CD4-positive, alpha-beta T cell treated with Interleukin-15 for 4 hours (primary cell): ENCODE data around the gene SELENOV.

ENCODE experiments used
- DNase-seq: peaks from one replicate; pipeline ENCODE4 v3.0.0-alpha.2; 2020; ENCODE audit warnings: low spot score

SELENOV gene

DNA sequence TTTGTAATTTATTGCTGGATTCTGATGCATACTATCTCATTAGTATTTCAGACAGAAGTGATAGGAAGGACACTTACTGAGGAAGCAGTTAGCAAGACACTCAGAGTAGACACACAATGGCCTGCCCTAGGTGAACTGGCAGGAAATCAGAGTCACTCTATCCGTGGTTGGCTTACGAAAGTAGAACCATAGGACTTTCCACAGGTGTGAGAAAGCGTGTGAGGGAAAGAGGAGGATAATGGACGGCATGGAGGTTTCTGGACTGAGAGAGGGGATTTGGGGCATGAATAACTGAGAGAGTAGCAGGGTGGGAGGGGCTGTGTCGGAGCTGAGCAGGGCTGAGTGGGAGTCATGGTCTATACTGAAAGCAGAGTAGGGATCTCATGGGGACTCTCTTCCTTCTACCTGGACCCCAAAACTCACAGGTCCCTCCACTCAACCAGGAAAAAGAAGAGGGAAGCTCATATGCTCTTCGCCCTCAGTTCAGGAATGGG, 43.7 kb downstream of the SELENOV start:
- DNase-seq, result peak; percentile 27

DNA sequence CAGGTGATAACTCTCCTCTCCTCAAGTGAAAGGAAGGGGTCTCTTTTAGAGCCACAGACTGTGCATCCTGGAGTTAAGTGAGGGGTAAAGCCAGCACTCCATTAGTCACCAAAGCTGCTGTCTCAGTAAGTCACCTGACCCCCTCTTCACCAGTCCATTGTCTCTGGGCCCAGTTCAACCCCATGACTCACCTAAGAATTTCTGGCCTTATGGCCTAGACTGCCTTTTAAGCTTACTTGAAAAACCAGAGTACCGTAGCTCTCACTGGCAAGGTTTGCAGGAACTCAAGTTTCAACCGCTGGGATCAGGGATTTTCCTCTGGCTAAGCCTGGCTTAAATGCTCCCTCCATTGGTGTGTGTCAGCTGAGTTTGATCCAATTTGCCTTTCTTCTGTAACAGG, 48.5 kb downstream of the SELENOV start:
- DNase-seq, result no peak

DNA sequence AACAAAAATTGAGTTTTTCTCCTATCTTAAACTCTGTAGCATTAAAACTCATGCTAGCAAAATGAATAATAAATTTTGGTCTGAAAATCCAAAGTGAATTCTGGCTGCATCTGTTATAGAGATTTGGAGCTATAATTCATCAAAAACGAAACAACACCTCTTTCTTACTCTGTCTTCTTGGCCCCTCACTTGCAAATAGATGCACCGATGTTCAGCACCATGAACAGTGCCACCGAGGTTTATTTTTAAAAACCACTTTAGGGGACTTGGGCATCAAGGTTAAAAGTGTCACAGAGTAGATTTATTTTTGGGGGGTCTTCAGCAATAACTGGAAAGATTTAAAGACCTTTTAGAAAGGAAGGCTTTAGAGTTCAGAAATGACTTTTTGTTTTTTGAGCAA, 51.1 kb downstream of the SELENOV start:
- no peak for DNase-seq

DNA sequence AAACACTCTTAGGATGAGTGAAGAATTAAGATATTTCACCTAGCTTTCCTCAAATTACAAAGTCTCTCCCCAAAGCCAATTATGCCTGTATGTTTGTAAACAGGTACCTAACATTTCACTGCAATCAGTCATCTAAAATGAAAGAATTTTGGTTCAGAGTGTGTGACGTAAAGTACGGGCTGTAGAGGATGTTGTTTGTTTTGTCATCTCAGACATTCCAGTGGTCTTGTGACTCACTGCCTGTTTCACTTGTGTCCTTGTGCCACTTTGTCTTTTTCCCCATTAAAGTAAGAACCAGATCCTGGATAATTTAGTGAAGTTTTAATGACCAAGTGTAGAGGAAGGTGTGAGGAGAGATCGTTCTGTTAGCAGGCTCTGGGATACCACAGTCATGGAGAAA, 53.7 kb downstream of the SELENOV start:
- no peak for DNase-seq
